ENCODE results near the gene LIX1L. TPM values are rescaled to one million over a fixed set of nuclear protein-coding genes. Genes with fewer than 3 reads are reported as not detected.

Gene LIX1L
- total RNA-seq, 1 experiment from 2014 or later = 12.4 TPM

DNA sequence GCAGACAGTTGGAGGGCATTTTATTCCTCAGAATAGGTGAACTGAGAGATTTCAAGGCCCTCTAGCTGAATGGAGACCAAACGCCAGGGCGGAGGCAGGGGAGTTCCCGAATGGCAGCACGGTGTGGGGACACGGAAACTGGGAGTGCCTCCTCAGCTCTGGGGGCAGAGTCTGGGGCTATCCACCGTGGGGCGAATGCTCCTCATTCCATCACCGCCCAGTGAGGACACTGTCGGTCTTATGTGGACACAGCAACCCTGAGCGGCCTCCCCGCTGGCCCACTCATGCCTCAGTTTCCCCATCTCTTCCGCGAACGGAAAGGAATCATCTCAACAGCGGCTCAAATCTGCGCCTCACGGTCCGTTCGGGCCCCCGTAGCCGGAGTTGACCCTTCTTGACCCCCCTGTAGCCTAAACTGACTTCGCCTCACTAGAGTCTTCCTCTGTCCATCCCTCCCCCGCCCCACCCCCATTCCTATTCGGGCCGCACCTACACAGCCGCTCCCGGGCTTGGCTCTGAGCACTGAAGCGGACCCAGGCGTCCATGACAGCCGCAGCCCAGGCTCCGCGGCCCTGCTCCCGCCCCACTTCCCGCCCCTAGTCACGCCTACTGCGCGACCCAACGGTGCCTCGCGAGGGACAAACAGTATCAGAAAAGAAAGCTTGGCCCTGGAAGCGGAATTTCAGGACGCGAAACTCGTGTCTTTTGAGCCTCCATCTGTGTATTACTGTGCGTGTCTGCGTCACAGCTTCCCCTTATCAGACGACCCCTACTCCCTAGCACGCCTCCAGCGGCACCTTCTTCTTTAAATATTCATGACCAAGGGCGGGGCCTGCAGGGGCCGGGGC is 39.4 kb downstream of the LIX1L start, which contains the start of gene PEX11B (continued):
- TF ChIP-seq TCF7L2 (IDR thresholded peaks at IDR 0.05; ENCODE audit: borderline replicate concordance, extremely low read depth, insufficient read depth, insufficient read length) = peak; percentile 60
- TF ChIP-seq, protein P1, sequence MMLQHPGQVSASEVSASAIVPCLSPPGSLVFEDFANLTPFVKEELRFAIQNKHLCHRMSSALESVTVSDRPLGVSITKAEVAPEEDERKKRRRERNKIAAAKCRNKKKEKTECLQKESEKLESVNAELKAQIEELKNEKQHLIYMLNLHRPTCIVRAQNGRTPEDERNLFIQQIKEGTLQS (IDR thresholded peaks at IDR 0.05) = no peak
- no peak for TF ChIP-seq EGR1 (IDR thresholded peaks at IDR 0.05; ENCODE audit: low read depth)
- TF ChIP-seq POLR2A (IDR thresholded peaks at IDR 0.05; ENCODE audit: borderline replicate concordance, extremely low read depth, insufficient read depth, insufficient read length) = no peak
- TF ChIP-seq POLR2AphosphoS5 (IDR thresholded peaks at IDR 0.05; ENCODE audit: low read depth, low read length) = peak; percentile 71
- 0 out of 2 replicates have a peak, but pooled peaks have one; percentile 8 for TF ChIP-seq ZFX (IDR thresholded peaks at IDR 0.05)
- no peak for TF ChIP-seq RAD21 (IDR thresholded peaks at IDR 0.05; ENCODE audit: low read depth)
- TF ChIP-seq, protein P2, sequence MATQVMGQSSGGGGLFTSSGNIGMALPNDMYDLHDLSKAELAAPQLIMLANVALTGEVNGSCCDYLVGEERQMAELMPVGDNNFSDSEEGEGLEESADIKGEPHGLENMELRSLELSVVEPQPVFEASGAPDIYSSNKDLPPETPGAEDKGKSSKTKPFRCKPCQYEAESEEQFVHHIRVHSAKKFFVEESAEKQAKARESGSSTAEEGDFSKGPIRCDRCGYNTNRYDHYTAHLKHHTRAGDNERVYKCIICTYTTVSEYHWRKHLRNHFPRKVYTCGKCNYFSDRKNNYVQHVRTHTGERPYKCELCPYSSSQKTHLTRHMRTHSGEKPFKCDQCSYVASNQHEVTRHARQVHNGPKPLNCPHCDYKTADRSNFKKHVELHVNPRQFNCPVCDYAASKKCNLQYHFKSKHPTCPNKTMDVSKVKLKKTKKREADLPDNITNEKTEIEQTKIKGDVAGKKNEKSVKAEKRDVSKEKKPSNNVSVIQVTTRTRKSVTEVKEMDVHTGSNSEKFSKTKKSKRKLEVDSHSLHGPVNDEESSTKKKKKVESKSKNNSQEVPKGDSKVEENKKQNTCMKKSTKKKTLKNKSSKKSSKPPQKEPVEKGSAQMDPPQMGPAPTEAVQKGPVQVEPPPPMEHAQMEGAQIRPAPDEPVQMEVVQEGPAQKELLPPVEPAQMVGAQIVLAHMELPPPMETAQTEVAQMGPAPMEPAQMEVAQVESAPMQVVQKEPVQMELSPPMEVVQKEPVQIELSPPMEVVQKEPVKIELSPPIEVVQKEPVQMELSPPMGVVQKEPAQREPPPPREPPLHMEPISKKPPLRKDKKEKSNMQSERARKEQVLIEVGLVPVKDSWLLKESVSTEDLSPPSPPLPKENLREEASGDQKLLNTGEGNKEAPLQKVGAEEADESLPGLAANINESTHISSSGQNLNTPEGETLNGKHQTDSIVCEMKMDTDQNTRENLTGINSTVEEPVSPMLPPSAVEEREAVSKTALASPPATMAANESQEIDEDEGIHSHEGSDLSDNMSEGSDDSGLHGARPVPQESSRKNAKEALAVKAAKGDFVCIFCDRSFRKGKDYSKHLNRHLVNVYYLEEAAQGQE (IDR thresholded peaks at IDR 0.05; ENCODE audit: low read depth) = no peak
- no peak for TF ChIP-seq EZH2 (IDR thresholded peaks at IDR 0.05)
- no peak for TF ChIP-seq CEBPB (IDR thresholded peaks at IDR 0.05; ENCODE audit: low read depth)
- TF ChIP-seq JUND (IDR thresholded peaks at IDR 0.05) = no peak
- peak; percentile 88 for TF ChIP-seq YY1 (IDR thresholded peaks at IDR 0.05; ENCODE audit: extremely low read depth, insufficient replicate concordance, low read depth, low read length)
- TF ChIP-seq, protein P3, sequence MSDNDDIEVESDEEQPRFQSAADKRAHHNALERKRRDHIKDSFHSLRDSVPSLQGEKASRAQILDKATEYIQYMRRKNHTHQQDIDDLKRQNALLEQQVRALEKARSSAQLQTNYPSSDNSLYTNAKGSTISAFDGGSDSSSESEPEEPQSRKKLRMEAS (IDR thresholded peaks at IDR 0.05) = peak; percentile 75
- TF ChIP-seq ZNF274 (IDR thresholded peaks at IDR 0.05; ENCODE audit: low read depth, low read length) = no peak

Data from HCT116 (cell line).